Activated B cell treated with CpG ODN at 0.5 μM for 24 hours (primary cell): ENCODE measurements around the gene TUFT1. TPM values are rescaled to one million over a fixed set of nuclear protein-coding genes. Genes with fewer than 3 reads are reported as not detected.

ENCODE experiments used
- ATAC-seq: fragments of 200-7000 bp; cut with Tn5 transposase; one replicate; pipeline ENCODE4 v1.10.0; 2021; ENCODE audit warnings: low read depth, mild to moderate bottlenecking, moderate library complexity
- CTCF ChIA-PET: fragments of 350-600 bp; sonication (Branson Sonifier 250); formaldehyde crosslinking; loops from one replicate; lab custom pipeline; 2021; ENCODE audit warnings: antibody characterized with exemption; lab: Charles Lee
- POLR2A ChIA-PET: fragments of 350-600 bp; sonication (Branson Sonifier 250); formaldehyde crosslinking; loops from one replicate; lab custom pipeline; 2021; ENCODE audit warnings: antibody characterized with exemption; lab: Charles Lee
- DNase-seq: peaks from one replicate; pipeline ENCODE4 v3.0.0; 2022
- H3K27ac Mint-ChIP-seq: one replicate; pipeline ENCODE4 v1.8.0; 2020; ENCODE audit warnings: mixed read lengths
- H3K27me3 Mint-ChIP-seq: one replicate; pipeline ENCODE4 v1.8.0; 2021; ENCODE audit warnings: mixed read lengths
- H3K36me3 Mint-ChIP-seq: one replicate; pipeline ENCODE4 v1.8.0; 2021; ENCODE audit warnings: low read depth, mixed read lengths
- H3K4me1 Mint-ChIP-seq: one replicate; pipeline ENCODE4 v1.8.0; 2021; ENCODE audit warnings: mixed read lengths
- H3K4me3 Mint-ChIP-seq: one replicate; pipeline ENCODE4 v1.8.0; 2020; ENCODE audit warnings: mild to moderate bottlenecking, mixed read lengths
- H3K9me3 Mint-ChIP-seq: one replicate; pipeline ENCODE4 v1.8.0; 2020; ENCODE audit warnings: mixed read lengths
- intact Hi-C: fragments of 100-400 bp; cut with micrococcal nuclease; formaldehyde crosslinking; loops from one replicate; pipeline ENCODE4 v1.15.1; 2024
- total RNA-seq: library from RNA; stranded (reverse); gene quantifications from 2 replicates; pipeline ENCODE4 v1.2.3, GENCODE V29; 2022
- TF ChIP-seq, protein P1 (sequence below): fragments of 200-600 bp; IDR thresholded peaks from one replicate; pipeline ENCODE4 v1.8.0; 2022; ENCODE audit warnings: antibody characterized with exemption, mild to moderate bottlenecking

TUFT1 gene
- total RNA-seq, 1 donor from 2014 or later = 2.3 TPM

DNA sequence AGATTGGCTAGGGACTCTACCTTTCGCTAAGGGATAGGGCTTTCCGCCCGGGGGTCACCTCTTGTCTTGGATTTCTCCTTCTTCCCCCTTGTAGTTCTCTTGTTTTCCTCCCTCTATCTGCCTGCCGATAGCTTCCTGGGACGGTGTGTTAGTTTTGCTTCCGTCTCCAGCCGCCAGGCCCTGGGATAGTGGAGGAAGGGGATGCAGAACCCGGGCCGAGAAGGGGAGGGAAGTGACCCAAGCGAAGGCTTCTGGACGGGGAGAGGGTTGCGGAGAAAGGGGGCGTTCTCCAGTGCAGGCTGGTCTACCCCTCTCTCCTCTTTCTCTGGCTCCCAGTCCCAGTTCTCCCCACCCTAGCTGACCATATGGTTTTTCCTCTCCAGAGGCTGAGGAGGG is 871 bp downstream of the TUFT1 start:
- ChIA-PET CTCF (no interaction called here), POLR2A (interaction anchor here (1.2 kb wide), 1 partner anchor 142 kb away, joined by 3 read pairs; the partner anchor contains the start of gene PSMB4)
- peak overlapping the region; percentile 93 for H3K4me3 Mint-ChIP-seq
- no peaks in the 10 kb centered on the region for H3K9me3 Mint-ChIP-seq
- TF ChIP-seq, protein P1, sequence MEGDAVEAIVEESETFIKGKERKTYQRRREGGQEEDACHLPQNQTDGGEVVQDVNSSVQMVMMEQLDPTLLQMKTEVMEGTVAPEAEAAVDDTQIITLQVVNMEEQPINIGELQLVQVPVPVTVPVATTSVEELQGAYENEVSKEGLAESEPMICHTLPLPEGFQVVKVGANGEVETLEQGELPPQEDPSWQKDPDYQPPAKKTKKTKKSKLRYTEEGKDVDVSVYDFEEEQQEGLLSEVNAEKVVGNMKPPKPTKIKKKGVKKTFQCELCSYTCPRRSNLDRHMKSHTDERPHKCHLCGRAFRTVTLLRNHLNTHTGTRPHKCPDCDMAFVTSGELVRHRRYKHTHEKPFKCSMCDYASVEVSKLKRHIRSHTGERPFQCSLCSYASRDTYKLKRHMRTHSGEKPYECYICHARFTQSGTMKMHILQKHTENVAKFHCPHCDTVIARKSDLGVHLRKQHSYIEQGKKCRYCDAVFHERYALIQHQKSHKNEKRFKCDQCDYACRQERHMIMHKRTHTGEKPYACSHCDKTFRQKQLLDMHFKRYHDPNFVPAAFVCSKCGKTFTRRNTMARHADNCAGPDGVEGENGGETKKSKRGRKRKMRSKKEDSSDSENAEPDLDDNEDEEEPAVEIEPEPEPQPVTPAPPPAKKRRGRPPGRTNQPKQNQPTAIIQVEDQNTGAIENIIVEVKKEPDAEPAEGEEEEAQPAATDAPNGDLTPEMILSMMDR = no peak
- intact Hi-C loops = loop anchor here (1.0 to 10.0 kb wide), 4 partner anchors 30 to 84 kb away; partner anchors contain the start of genes CGN and POGZ
- H3K27me3 Mint-ChIP-seq = peaks cover 5% of the 10 kb centered on the region
- H3K36me3 Mint-ChIP-seq = peaks cover 4% of the 10 kb centered on the region
- ATAC-seq (no peak), DNase-seq (no peak)
- no peak overlapping the region for H3K27ac Mint-ChIP-seq
- H3K4me1 Mint-ChIP-seq = peaks cover 24% of the 10 kb centered on the region

DNA sequence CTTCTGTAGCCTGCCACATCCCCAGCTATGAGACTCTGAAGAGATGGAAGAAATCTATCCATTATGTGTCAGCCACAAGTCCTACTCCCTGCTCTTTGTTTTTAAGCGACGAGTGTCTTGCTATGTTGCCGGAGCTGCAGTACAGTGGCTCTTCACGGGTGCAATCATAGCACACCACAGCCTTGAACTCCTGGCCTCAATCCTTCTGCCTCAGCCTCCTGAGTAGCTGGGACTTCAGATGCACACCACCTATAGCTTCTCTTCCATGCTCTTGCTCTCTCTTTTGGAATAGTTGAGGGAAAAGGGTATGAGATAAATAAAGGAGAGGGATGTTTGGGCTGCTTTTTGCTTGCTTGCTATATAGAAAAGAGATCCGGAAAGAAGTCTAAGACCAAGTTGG is 1.6 kb downstream of the TUFT1 start:
- DNase-seq = no peak
- ChIA-PET CTCF (no interaction called here), POLR2A (no interaction called here)
- no peak for ATAC-seq
- Mint-ChIP-seq H3K4me3 (peak overlapping the region; percentile 93), H3K27ac (no peak overlapping the region), H3K9me3 (no peaks in the 10 kb centered on the region), H3K27me3 (peaks cover 5% of the 10 kb centered on the region), H3K4me1 (peaks cover 24% of the 10 kb centered on the region), H3K36me3 (peaks cover 4% of the 10 kb centered on the region)
- TF ChIP-seq, protein P1 = no peak
- intact Hi-C loops = loop anchor here (5.0 to 10.0 kb wide), 2 partner anchors 53 to 84 kb away; partner anchors contain the start of gene POGZ

DNA sequence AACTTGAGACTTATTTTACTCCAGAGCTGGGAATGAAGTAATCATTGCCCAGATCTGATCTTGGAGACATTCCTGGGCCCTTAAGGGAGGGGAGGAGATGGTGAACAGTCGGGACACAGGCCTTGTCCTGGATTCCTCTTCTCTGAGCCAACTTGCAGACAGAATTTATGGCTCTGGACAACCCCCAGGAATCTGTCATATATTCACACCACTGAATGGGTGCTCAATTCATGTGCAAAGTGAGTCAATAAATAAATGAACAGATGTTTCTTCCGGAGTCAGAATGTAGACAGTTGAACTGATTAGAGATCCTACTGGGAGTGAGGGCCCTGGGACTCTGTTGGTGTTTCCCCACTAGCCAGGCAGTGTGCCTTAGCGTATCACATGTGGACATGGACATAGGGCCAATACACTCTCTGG is 2.6 kb downstream of the TUFT1 start:
- POLR2A ChIA-PET = no interaction called here
- peaks cover 5% of the 10 kb centered on the region for H3K27me3 Mint-ChIP-seq
- ATAC-seq = no peak
- TF ChIP-seq, protein P1 = no peak
- CTCF ChIA-PET = interaction anchor here (0.7 kb wide), 1 partner anchor 440 kb away, joined by 3 read pairs; no protein-coding TSS in a partner anchor
- no peak overlapping the region for H3K27ac Mint-ChIP-seq
- peaks cover 24% of the 10 kb centered on the region for H3K4me1 Mint-ChIP-seq
- intact Hi-C loops = loop anchor here (5.0 to 10.0 kb wide), 2 partner anchors 52 to 85 kb away; partner anchors contain the start of gene POGZ
- no peak overlapping the region for H3K4me3 Mint-ChIP-seq
- peaks cover 4% of the 10 kb centered on the region for H3K36me3 Mint-ChIP-seq
- no peak for DNase-seq
- no peaks in the 10 kb centered on the region for H3K9me3 Mint-ChIP-seq

DNA sequence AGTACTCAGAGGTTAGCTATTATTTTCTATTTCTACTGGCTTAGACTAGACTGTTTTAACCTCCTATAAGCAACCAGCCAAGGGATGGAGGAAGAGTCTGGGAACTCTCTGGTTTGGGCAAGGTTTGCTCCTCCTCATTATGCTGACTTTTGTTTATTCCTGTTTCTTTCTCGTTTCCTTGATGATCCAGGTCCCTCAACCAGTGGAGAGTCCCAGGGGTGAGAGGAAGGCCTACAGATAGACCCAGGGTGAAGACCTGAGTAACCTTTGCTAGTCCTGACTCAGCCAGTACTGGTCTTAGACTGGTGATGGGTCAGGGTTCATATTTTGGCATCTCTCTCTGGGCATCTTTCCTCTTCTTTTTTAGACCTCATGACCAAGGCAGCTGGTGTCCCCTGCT is 5.4 kb downstream of the TUFT1 start:
- POLR2A ChIA-PET = no interaction called here
- intact Hi-C loops = loop anchor here (10.0 kb wide), 1 partner anchor 49 kb away; no protein-coding TSS in a partner anchor
- no peak overlapping the region for H3K27ac Mint-ChIP-seq
- no peaks in the 10 kb centered on the region for H3K36me3 Mint-ChIP-seq
- no peak for DNase-seq
- CTCF ChIA-PET = no interaction called here
- no peak overlapping the region for H3K4me3 Mint-ChIP-seq
- H3K4me1 Mint-ChIP-seq = peaks cover 10% of the 10 kb centered on the region
- H3K9me3 Mint-ChIP-seq = no peaks in the 10 kb centered on the region
- no peak for ATAC-seq
- TF ChIP-seq, protein P1 = no peak
- H3K27me3 Mint-ChIP-seq = peaks cover 5% of the 10 kb centered on the region

DNA sequence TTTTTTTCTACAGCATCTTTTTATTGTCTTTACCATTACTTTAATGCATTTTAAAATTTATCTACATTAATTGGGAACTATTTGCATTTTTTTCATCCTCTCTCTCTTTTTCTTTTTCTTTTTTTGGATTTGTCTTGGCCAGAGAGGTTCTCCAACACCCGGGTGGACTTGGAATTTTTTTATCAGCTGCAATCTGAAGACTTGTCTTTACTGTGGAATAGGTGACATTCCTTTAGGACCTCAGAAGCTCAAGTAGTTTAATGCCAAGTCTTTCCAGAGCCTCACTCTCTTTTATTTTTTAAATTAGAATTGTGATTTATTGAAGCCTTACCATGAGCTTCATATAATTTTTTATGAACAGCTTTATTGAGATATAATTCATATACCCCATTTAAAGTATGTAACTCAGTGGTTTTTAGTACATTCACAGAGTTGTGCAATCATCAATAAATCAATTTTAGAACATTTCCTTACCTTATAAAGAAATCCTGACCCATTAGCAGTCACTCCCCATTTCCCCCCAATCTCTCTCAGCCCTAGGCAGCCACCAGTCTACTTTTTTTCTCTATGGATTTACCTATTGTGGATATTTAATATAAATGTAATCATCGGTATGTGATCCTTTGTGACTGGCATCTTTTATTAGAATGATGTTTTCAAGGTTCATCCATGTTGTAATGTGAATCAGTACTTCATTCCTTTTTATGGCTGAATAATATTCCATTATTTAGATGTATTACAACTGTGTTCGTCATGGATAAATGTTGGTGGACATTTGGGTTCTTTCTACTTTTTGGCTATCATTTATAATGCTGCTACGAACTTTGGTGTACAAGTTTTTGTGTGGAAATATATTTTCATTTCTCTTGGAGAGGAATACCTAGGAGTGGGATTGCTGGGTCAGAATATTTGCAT is 6.2 kb downstream of the TUFT1 start:
- peaks cover 3% of the 10 kb centered on the region for H3K4me1 Mint-ChIP-seq
- CTCF ChIA-PET = no interaction called here

More for the DNA sequence above, 6.2 kb downstream of the TUFT1 start:
- intact Hi-C loops = loop anchor here (10.0 kb wide), 1 partner anchor 49 kb away; no protein-coding TSS in a partner anchor
- Mint-ChIP-seq H3K9me3 (no peaks in the 10 kb centered on the region), H3K4me3 (no peak overlapping the region), H3K27me3 (peaks cover 5% of the 10 kb centered on the region), H3K27ac (no peak overlapping the region), H3K36me3 (no peaks in the 10 kb centered on the region)
- TF ChIP-seq, protein P1 = no peak
- POLR2A ChIA-PET = no interaction called here
- DNase-seq = no peak
- ATAC-seq = no peak
